ENCODE measurements around the gene FAM25C.
"Not testable (repeated sequence)": the region's sequence is repeated elsewhere in the genome, so short reads cannot be mapped to it uniquely, and the experiment has no call there.

DNA sequence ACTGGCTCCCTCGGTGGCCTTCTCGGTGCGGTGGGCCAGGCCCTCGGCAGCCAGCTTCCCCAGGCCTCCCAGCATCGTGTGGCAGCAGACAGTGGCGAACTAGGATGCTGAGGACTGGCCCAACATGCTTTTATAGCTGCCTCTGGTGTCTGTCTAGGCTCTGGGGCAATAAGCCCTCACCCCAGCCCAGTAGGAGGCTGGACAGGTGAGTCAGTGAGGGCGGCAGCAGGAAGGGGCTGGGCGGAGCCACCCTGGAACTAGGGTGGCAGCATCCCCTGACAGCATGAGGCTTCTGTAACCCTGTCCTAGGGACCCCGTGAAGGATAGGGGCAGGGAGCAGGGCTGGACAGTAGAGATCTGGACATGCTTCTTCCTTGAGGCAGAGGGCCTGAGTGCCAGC is at the start of gene FAM25C:
- TF ChIP-seq, protein P1, sequence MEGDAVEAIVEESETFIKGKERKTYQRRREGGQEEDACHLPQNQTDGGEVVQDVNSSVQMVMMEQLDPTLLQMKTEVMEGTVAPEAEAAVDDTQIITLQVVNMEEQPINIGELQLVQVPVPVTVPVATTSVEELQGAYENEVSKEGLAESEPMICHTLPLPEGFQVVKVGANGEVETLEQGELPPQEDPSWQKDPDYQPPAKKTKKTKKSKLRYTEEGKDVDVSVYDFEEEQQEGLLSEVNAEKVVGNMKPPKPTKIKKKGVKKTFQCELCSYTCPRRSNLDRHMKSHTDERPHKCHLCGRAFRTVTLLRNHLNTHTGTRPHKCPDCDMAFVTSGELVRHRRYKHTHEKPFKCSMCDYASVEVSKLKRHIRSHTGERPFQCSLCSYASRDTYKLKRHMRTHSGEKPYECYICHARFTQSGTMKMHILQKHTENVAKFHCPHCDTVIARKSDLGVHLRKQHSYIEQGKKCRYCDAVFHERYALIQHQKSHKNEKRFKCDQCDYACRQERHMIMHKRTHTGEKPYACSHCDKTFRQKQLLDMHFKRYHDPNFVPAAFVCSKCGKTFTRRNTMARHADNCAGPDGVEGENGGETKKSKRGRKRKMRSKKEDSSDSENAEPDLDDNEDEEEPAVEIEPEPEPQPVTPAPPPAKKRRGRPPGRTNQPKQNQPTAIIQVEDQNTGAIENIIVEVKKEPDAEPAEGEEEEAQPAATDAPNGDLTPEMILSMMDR (IDR thresholded peaks at IDR 0.05; ENCODE audit: insufficient read depth, low read length, poor library complexity, severe bottlenecking): not testable (repeated sequence)
- not testable (repeated sequence) for TF ChIP-seq EZH2phosphoT487 (conservative IDR thresholded peaks at IDR 0.05; ENCODE audit: low read length)
